HepG2 (cell line): Measurements from ENCODE around the gene USP35. TPM values are rescaled to one million over a fixed set of nuclear protein-coding genes. Genes with fewer than 3 reads are reported as not detected.

Experiments
- ATF7 ChIP-seq, 2 experiments: fragments of 450-650 bp in 1 of 2; sonication (generic) in 1 of 2; formaldehyde crosslinking in 1 of 2; IDR thresholded peaks; 2 replicates each; pipeline versions ENCODE4 v1.4.0 to v1.6.1; 2016 to 2020; ENCODE audit warnings: antibody characterized with exemption in 1 of 2, mild to moderate bottlenecking in 1 of 2, missing genetic modification reagents in 1 of 2
- GATAD2A ChIP-seq: IDR thresholded peaks from 2 replicates; pipeline ENCODE4 v1.6.1; 2016
- HIVEP1 ChIP-seq: sonication (generic); formaldehyde crosslinking; IDR thresholded peaks from 2 replicates; pipeline ENCODE4 v1.4.0; 2020; ENCODE audit warnings: mild to moderate bottlenecking, missing genetic modification reagents
- MTF2 ChIP-seq: sonication (generic); formaldehyde crosslinking; IDR thresholded peaks from 2 replicates; pipeline ENCODE4 v1.5.0; 2020; ENCODE audit warnings: missing genetic modification reagents, borderline replicate concordance
- MZF1 ChIP-seq: sonication (generic); formaldehyde crosslinking; IDR thresholded peaks from 2 replicates; pipeline ENCODE4 v1.8.1; 2023; ENCODE audit warnings: mild to moderate bottlenecking, missing genetic modification reagents, borderline replicate concordance
- NFIC ChIP-seq: IDR thresholded peaks from 2 replicates; pipeline ENCODE4 v1.6.1; 2012; ENCODE audit warnings: mild to moderate bottlenecking, low read length, inconsistent platforms
- PLRG1 ChIP-seq: fragments of 450-650 bp; conservative IDR thresholded peaks from 2 replicates; pipeline ENCODE4 v1.6.1; 2016
- SATB2 ChIP-seq: sonication (generic); formaldehyde crosslinking; IDR thresholded peaks from 2 replicates; pipeline ENCODE4 v1.5.0; 2020; ENCODE audit warnings: missing genetic modification reagents
- TAF15 ChIP-seq: fragments of 200-400 bp; formaldehyde crosslinking; IDR thresholded peaks from one replicate; pipeline ENCODE4 v1.6.1; 2018; ENCODE audit warnings: mild to moderate bottlenecking, low read depth, low read length; ENCODE audit not compliant: poor library complexity, severe bottlenecking
- ZFYVE20 ChIP-seq: sonication (generic); formaldehyde crosslinking; IDR thresholded peaks from 2 replicates; pipeline ENCODE4 v1.8.0; 2023; ENCODE audit warnings: low read depth, mild to moderate bottlenecking, moderate library complexity, missing genetic modification reagents, borderline replicate concordance
- ZNF232 ChIP-seq: sonication (generic); formaldehyde crosslinking; IDR thresholded peaks from 2 replicates; pipeline ENCODE4 v1.4.0; 2020; ENCODE audit warnings: missing genetic modification reagents, borderline replicate concordance
- ZNF333 ChIP-seq: sonication (generic); formaldehyde crosslinking; IDR thresholded peaks from 2 replicates; pipeline ENCODE4 v1.4.0; 2020; ENCODE audit warnings: mild to moderate bottlenecking, missing genetic modification reagents, borderline replicate concordance
- ZNF772 ChIP-seq: sonication (generic); formaldehyde crosslinking; IDR thresholded peaks from 2 replicates; pipeline ENCODE4 v1.5.0; 2020; ENCODE audit warnings: mild to moderate bottlenecking, missing genetic modification reagents
- ZSCAN25 ChIP-seq: sonication (generic); formaldehyde crosslinking; IDR thresholded peaks from 2 replicates; pipeline ENCODE4 v1.8.0; 2022; ENCODE audit warnings: mild to moderate bottlenecking, missing genetic modification reagents
- polyA plus RNA-seq, 8 experiments: library from polyadenylated mRNA; depleted of rRNA in 3 of 8; stranded (reverse) in 7 of 8; unstranded in 1 of 8; fragments of >200 nt; fragmentation: Illumina TruSeq in 4 of 8; extraction: Trizol in 4 of 8; gene quantifications; 2 replicates each; pipeline versions ENCODE4 v1.2.1 to v1.2.3, GENCODE V29; 2011 to 2016; ENCODE audit warnings: low read depth in 4 of 8, missing spikeins in 1 of 8, mixed read lengths in 1 of 8; ENCODE audit not compliant: insufficient read depth in 1 of 8
- total RNA-seq, 5 experiments: library from RNA; depleted of rRNA; stranded (reverse); fragments of >200 nt; fragmentation: Illumina TruSeq; extraction: Trizol; gene quantifications; 2 replicates each; pipeline ENCODE4 v1.2.3, GENCODE V29; 2016; ENCODE audit warnings: low read depth in 1 of 5
- TF ChIP-seq, protein P1 (sequence below), 2 experiments: fragments of 450-650 bp in 1 of 2; sonication (generic) in 1 of 2; formaldehyde crosslinking in 1 of 2; IDR thresholded peaks; 2 replicates each; pipeline versions ENCODE4 v1.6.1 to v1.8.0; 2016 to 2022; ENCODE audit warnings: antibody characterized with exemption in 1 of 2, mild to moderate bottlenecking in 1 of 2, missing genetic modification reagents in 1 of 2
- TF ChIP-seq, protein P2 (sequence below): IDR thresholded peaks from 2 replicates; pipeline ENCODE4 v1.6.1; 2018; ENCODE audit warnings: missing genetic modification reagents
- TF ChIP-seq, protein P3 (sequence below): sonication (generic); formaldehyde crosslinking; IDR thresholded peaks from 2 replicates; pipeline ENCODE4 v1.4.0; 2020; ENCODE audit warnings: mild to moderate bottlenecking, low read depth, missing genetic modification reagents
- TF ChIP-seq, protein P4 (sequence below): sonication (generic); formaldehyde crosslinking; IDR thresholded peaks from 2 replicates; pipeline ENCODE4 v1.4.0; 2020; ENCODE audit warnings: mild to moderate bottlenecking, missing genetic modification reagents

Gene USP35
- total and polyA plus RNA-seq, 2 of the 13 experiments (the other 11 are each of a cell fraction or from before 2014, with no cell fraction given): 4.6 to 7.7 TPM

DNA sequence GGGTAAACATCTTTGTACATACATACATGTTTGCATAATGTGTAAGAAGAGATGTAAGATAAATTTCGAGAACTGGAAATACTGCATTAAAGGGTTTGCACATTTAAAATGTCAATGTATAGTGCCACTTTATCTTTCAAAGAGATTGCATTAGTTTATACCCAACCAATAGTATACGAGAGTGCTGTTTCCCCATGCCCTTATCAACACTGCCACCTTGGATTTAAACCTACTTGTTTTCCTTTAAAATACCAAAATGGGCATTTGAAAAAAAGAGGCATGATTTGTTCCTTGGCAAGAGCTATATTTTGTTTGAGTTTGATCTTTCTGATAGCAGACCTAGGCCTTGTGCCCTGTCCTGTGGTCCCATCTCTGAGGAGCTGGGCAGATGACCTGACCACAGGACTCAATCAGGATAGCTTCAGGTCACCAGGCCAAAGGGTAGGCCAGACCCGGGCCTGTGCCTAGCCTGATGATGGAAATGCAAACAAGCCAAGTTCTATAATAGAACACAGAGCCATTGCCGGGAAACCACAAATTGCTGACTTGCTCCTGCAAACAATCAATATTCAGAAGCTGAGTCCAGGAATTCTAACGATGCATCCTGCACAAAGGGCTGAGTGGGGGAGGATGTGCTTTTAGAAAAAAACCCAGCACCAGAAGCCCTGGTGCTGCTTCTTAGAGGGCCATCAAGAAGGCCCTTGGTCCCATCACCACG is 32.4 kb upstream of the USP35 start (continued):
- TF ChIP-seq MZF1 (CRISPR knock-in tag): no peak
- TF ChIP-seq GATAD2A: peak; percentile 98
- no peak for TF ChIP-seq MTF2 (CRISPR knock-in tag)
- TF ChIP-seq TAF15: no peak
- TF ChIP-seq, protein P1, sequence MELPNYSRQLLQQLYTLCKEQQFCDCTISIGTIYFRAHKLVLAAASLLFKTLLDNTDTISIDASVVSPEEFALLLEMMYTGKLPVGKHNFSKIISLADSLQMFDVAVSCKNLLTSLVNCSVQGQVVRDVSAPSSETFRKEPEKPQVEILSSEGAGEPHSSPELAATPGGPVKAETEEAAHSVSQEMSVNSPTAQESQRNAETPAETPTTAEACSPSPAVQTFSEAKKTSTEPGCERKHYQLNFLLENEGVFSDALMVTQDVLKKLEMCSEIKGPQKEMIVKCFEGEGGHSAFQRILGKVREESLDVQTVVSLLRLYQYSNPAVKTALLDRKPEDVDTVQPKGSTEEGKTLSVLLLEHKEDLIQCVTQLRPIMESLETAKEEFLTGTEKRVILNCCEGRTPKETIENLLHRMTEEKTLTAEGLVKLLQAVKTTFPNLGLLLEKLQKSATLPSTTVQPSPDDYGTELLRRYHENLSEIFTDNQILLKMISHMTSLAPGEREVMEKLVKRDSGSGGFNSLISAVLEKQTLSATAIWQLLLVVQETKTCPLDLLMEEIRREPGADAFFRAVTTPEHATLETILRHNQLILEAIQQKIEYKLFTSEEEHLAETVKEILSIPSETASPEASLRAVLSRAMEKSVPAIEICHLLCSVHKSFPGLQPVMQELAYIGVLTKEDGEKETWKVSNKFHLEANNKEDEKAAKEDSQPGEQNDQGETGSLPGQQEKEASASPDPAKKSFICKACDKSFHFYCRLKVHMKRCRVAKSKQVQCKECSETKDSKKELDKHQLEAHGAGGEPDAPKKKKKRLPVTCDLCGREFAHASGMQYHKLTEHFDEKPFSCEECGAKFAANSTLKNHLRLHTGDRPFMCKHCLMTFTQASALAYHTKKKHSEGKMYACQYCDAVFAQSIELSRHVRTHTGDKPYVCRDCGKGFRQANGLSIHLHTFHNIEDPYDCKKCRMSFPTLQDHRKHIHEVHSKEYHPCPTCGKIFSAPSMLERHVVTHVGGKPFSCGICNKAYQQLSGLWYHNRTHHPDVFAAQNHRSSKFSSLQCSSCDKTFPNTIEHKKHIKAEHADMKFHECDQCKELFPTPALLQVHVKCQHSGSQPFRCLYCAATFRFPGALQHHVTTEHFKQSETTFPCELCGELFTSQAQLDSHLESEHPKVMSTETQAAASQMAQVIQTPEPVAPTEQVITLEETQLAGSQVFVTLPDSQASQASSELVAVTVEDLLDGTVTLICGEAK (IDR thresholded peaks at IDR 0.05): no peak
- TF ChIP-seq, protein P1 (CRISPR knock-in tag; IDR thresholded peaks at IDR 0.05): no peak
- no peak for TF ChIP-seq ATF7 (IDR thresholded peaks at IDR 0.05)
- TF ChIP-seq ATF7 (CRISPR knock-in tag; IDR thresholded peaks at IDR 0.05): peak; percentile 46; the same call in 1 of the 2 replicates
- TF ChIP-seq ZFYVE20: no peak
- peak; percentile 76; the same call in 1 of the 2 replicates for TF ChIP-seq NFIC
- TF ChIP-seq ZNF772 (CRISPR knock-in tag): no peak
- peak; percentile 65; the same call in 1 of the 2 replicates for TF ChIP-seq ZNF232 (CRISPR knock-in tag)
- no peak for TF ChIP-seq PLRG1
- TF ChIP-seq, protein P2, sequence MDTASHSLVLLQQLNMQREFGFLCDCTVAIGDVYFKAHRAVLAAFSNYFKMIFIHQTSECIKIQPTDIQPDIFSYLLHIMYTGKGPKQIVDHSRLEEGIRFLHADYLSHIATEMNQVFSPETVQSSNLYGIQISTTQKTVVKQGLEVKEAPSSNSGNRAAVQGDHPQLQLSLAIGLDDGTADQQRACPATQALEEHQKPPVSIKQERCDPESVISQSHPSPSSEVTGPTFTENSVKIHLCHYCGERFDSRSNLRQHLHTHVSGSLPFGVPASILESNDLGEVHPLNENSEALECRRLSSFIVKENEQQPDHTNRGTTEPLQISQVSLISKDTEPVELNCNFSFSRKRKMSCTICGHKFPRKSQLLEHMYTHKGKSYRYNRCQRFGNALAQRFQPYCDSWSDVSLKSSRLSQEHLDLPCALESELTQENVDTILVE: peak; percentile 63; the same call in 1 of the 2 replicates
- peak; percentile 82; the same call in 1 of the 2 replicates for TF ChIP-seq HIVEP1 (CRISPR knock-in tag)
- TF ChIP-seq, protein P3, sequence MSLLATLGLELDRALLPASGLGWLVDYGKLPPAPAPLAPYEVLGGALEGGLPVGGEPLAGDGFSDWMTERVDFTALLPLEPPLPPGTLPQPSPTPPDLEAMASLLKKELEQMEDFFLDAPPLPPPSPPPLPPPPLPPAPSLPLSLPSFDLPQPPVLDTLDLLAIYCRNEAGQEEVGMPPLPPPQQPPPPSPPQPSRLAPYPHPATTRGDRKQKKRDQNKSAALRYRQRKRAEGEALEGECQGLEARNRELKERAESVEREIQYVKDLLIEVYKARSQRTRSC (CRISPR knock-in tag): no peak
- no peak for TF ChIP-seq SATB2
- TF ChIP-seq ZSCAN25 (CRISPR knock-in tag): 0 out of 2 replicates have a peak, but pooled peaks have one; percentile 42
- TF ChIP-seq ZNF333: no peak
- TF ChIP-seq, protein P4, sequence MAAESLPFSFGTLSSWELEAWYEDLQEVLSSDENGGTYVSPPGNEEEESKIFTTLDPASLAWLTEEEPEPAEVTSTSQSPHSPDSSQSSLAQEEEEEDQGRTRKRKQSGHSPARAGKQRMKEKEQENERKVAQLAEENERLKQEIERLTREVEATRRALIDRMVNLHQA (CRISPR knock-in tag): no peak
